GM23248 (cell line): Measurements from ENCODE around the gene DNMT3B. TPM values are rescaled to one million over a fixed set of nuclear protein-coding genes. Genes with fewer than 3 reads are reported as not detected.
A peak's percentile ranks its signal among the peaks of the same experiment; 100 is the strongest.

Experiments
- DNase-seq: peaks from one replicate; pipeline ENCODE4 v3.0.0-alpha.2; 2015
- H2AFZ ChIP-seq: fragments of 200-600 bp; sonication (generic); 2 replicates; pipeline ENCODE4 v1.6.1; 2016; ENCODE audit warnings: antibody characterized with exemption
- H3F3A ChIP-seq: fragments of 200-600 bp; sonication (generic); 2 replicates; pipeline ENCODE4 v1.6.1; 2016; ENCODE audit warnings: mild to moderate bottlenecking, antibody characterized with exemption, mixed run types; ENCODE audit not compliant: insufficient read depth
- H3K27ac ChIP-seq: fragments of 200-600 bp; sonication (generic); 2 replicates; pipeline ENCODE4 v1.5.1; 2016; ENCODE audit warnings: mild to moderate bottlenecking
- H3K27me3 ChIP-seq: fragments of 200-600 bp; sonication (generic); replicated peaks from 2 replicates; pipeline ENCODE4 v1.6.1; 2016; ENCODE audit warnings: mild to moderate bottlenecking; ENCODE audit not compliant: insufficient read depth
- H3K36me3 ChIP-seq: fragments of 200-600 bp; sonication (generic); 2 replicates; pipeline ENCODE4 v1.6.1; 2016; ENCODE audit warnings: low read depth, mild to moderate bottlenecking
- H3K4me1 ChIP-seq: fragments of 200-600 bp; sonication (generic); 2 replicates; pipeline ENCODE4 v1.6.1; 2016; ENCODE audit warnings: mild to moderate bottlenecking; ENCODE audit not compliant: insufficient read depth
- H3K4me2 ChIP-seq: fragments of 200-600 bp; sonication (generic); one replicate; pipeline ENCODE4 v1.6.1; 2016; ENCODE audit warnings: mild to moderate bottlenecking; ENCODE audit not compliant: unreplicated experiment
- H3K4me3 ChIP-seq: fragments of 200-600 bp; sonication (generic); 2 replicates; pipeline ENCODE4 v1.5.1; 2016; ENCODE audit warnings: mild to moderate bottlenecking
- H3K79me2 ChIP-seq: fragments of 200-600 bp; sonication (generic); 2 replicates; pipeline ENCODE4 v1.6.1; 2016; ENCODE audit warnings: mild to moderate bottlenecking; ENCODE audit not compliant: insufficient read depth
- H3K9ac ChIP-seq: fragments of 200-600 bp; sonication (generic); 2 replicates; pipeline ENCODE4 v1.6.1; 2016; ENCODE audit warnings: mild to moderate bottlenecking
- H3K9me2 ChIP-seq: fragments of 200-600 bp; sonication (generic); 2 replicates; pipeline ENCODE4 v1.6.1; 2016; ENCODE audit warnings: mixed run types, mild to moderate bottlenecking, moderate library complexity; ENCODE audit not compliant: insufficient read depth
- H3K9me3 ChIP-seq: fragments of 200-600 bp; sonication (generic); one replicate; pipeline ENCODE4 v1.6.1; 2017; ENCODE audit warnings: low read depth
- H4K20me1 ChIP-seq: fragments of 200-600 bp; sonication (generic); 2 replicates; pipeline ENCODE4 v1.6.0; 2016; ENCODE audit not compliant: insufficient read depth
- EZH2 ChIP-seq: fragments of 200-600 bp; sonication (generic); IDR thresholded peaks from 2 replicates; pipeline ENCODE4 v1.6.1; 2018; ENCODE audit warnings: antibody characterized with exemption, mild to moderate bottlenecking; ENCODE audit not compliant: insufficient read depth, poor library complexity, severe bottlenecking
- EZH2phosphoT487 ChIP-seq: fragments of 200-600 bp; sonication (generic); IDR thresholded peaks from 2 replicates; pipeline ENCODE4 v1.6.1; 2018; ENCODE audit warnings: antibody characterized with exemption, moderate library complexity, mild to moderate bottlenecking, low read depth; ENCODE audit not compliant: insufficient read depth
- WGBS, 2 experiments: methylation state at CpG; one replicate each; pipeline ENCODE4 v1.1.6; 2015 to 2017; ENCODE audit warnings: low lambda C conversion rate in 2 of 2, low coverage in 1 of 2; ENCODE audit errors: missing lambda C conversion rate in 2 of 2; 5-methylcytosine and 5-hydroxymethylcytosine counted together
- in situ Hi-C: fragments of 300-500 bp; cut with MboI; formaldehyde crosslinking; loops from 2 replicates; pipeline ENCODE4 v1.15.0; 2020
- polyA plus RNA-seq: library from polyadenylated mRNA; unstranded; fragments of >200 nt; fragmentation: Nextera tagmentation; extraction: Ambion mirVana; gene quantifications from 2 replicates; pipeline ENCODE4 v1.2.1, GENCODE V29; 2016
- total RNA-seq: library from RNA; depleted of rRNA; stranded (reverse); fragments of >200 nt; shearing (Covaris generic); gene quantifications from 2 replicates; pipeline ENCODE4 v1.2.3, GENCODE V29; 2014

The DNMT3B gene
- total and polyA plus RNA-seq, 2 experiments from 2014 or later, result 0.85 to 1.5 TPM

GRCh38 chr20:32789896-32790750 is 27.9 kb downstream of the DNMT3B start:
- H2AFZ ChIP-seq, result no peak overlapping the region
- no peaks in the 10 kb centered on the region for H3K4me1 ChIP-seq
- H3F3A ChIP-seq, result no peaks in the 10 kb centered on the region
- no peaks in the 10 kb centered on the region for H3K36me3 ChIP-seq
- H3K9ac ChIP-seq, result no peak overlapping the region
- WGBS, 2 experiments, result 53 to 54% methylated on average over 6 of the region's 6 CpGs
- in situ Hi-C loops, result loop anchor here (25.0 kb wide), 1 partner anchor 253 kb away; no protein-coding TSS in a partner anchor
- no peaks in the 10 kb centered on the region for H3K9me3 ChIP-seq
- no peaks in the 10 kb centered on the region for H4K20me1 ChIP-seq
- H3K27me3 ChIP-seq, result no peaks in the 10 kb centered on the region
- no peaks in the 10 kb centered on the region for H3K9me2 ChIP-seq
- no peak overlapping the region for H3K27ac ChIP-seq
- H3K79me2 ChIP-seq, result no peaks in the 10 kb centered on the region
- no peak for TF ChIP-seq EZH2
- TF ChIP-seq EZH2phosphoT487, result no peak
- H3K4me3 ChIP-seq, result no peak overlapping the region
- H3K4me2 ChIP-seq, result no peak overlapping the region
- peak; percentile 81 for DNase-seq

- H3K9me2 ChIP-seq, result no peaks in the 10 kb centered on the region
- H3K27me3 ChIP-seq, result no peaks in the 10 kb centered on the region
- H3K9me3 ChIP-seq, result no peaks in the 10 kb centered on the region
- TF ChIP-seq EZH2, result no peak
- no peak for TF ChIP-seq EZH2phosphoT487
- H4K20me1 ChIP-seq, result no peaks in the 10 kb centered on the region
- DNase-seq, result no peak
- no peaks in the 10 kb centered on the region for H3K4me1 ChIP-seq
- in situ Hi-C loops, result loop anchor here (25.0 kb wide), 1 partner anchor 253 kb away; no protein-coding TSS in a partner anchor
- H3K79me2 ChIP-seq, result no peaks in the 10 kb centered on the region
- H2AFZ ChIP-seq, result no peak overlapping the region
- H3K4me2 ChIP-seq, result no peak overlapping the region
- H3K9ac ChIP-seq, result no peak overlapping the region
- H3K27ac ChIP-seq, result no peak overlapping the region
- H3K36me3 ChIP-seq, result no peaks in the 10 kb centered on the region
- no peaks in the 10 kb centered on the region for H3F3A ChIP-seq
- 79 to 81% methylated on average over 3 of the region's 3 CpGs for WGBS, 2 experiments
- H3K4me3 ChIP-seq, result no peak overlapping the region
Observed at GRCh38 chr20:32790751-32791057, 28.5 kb downstream of the DNMT3B start.

- Histone ChIP-seq H2AFZ (no peak overlapping the region), H4K20me1 (no peaks in the 10 kb centered on the region), H3K9me2 (no peaks in the 10 kb centered on the region), H3K27me3 (no peaks in the 10 kb centered on the region), H3K27ac (no peak overlapping the region), H3K4me2 (no peak overlapping the region), H3K4me3 (no peak overlapping the region), H3K4me1 (no peaks in the 10 kb centered on the region), H3F3A (no peaks in the 10 kb centered on the region), H3K9me3 (no peaks in the 10 kb centered on the region), H3K9ac (no peak overlapping the region), H3K36me3 (no peaks in the 10 kb centered on the region), H3K79me2 (no peaks in the 10 kb centered on the region)
- TF ChIP-seq EZH2phosphoT487 (no peak), EZH2 (no peak)
- in situ Hi-C loops, result loop anchor here (25.0 kb wide), 1 partner anchor 255 kb away; no protein-coding TSS in a partner anchor
- WGBS, 2 experiments, result 90% methylated on average over 3 of the region's 3 CpGs
- peak; percentile 4 for DNase-seq
Observed at GRCh38 chr20:32792316-32792715, 30.1 kb downstream of the DNMT3B start.

- H2AFZ ChIP-seq, result no peak overlapping the region
- H3K9me3 ChIP-seq, result no peaks in the 10 kb centered on the region
- no peaks in the 10 kb centered on the region for H3K9me2 ChIP-seq
- in situ Hi-C loops, result loop anchor here (25.0 kb wide), 1 partner anchor 256 kb away; no protein-coding TSS in a partner anchor
- TF ChIP-seq EZH2, result no peak
- no peak overlapping the region for H3K9ac ChIP-seq
- H3K4me3 ChIP-seq, result no peak overlapping the region
- no peak for DNase-seq
- H3F3A ChIP-seq, result no peaks in the 10 kb centered on the region
- no peaks in the 10 kb centered on the region for H3K36me3 ChIP-seq
- no peaks in the 10 kb centered on the region for H4K20me1 ChIP-seq
- WGBS, 2 experiments, result 80 to 85% methylated on average over 13 of the region's 13 CpGs
- no peak overlapping the region for H3K4me2 ChIP-seq
- H3K4me1 ChIP-seq, result no peaks in the 10 kb centered on the region
- no peaks in the 10 kb centered on the region for H3K27me3 ChIP-seq
- H3K27ac ChIP-seq, result no peak overlapping the region
- H3K79me2 ChIP-seq, result no peaks in the 10 kb centered on the region
Observed at GRCh38 chr20:32792731-32793458, 30.7 kb downstream of the DNMT3B start.
